H9 (cell line): ENCODE data around the gene LRRC41. TPM values are rescaled to one million over a fixed set of nuclear protein-coding genes. Genes with fewer than 3 reads are reported as not detected.

Source experiments
- DNase-seq: peaks from one replicate; pipeline ENCODE4 v3.0.0-alpha.2; 2017
- H2AFZ ChIP-seq: one replicate; pipeline ENCODE4 v1.6.1; 2013; ENCODE audit warnings: mild to moderate bottlenecking, low read length, control low read depth, moderate library complexity
- H2AK5ac ChIP-seq: 2 replicates; pipeline ENCODE4 v1.6.1; 2013; ENCODE audit warnings: low read length, control low read depth, mixed read lengths; ENCODE audit not compliant: insufficient read length
- H2BK120ac ChIP-seq: one replicate; pipeline ENCODE4 v1.6.1; 2013; ENCODE audit warnings: low read depth, mild to moderate bottlenecking, low read length, control low read depth, inconsistent platforms; ENCODE audit not compliant: poor library complexity, severe bottlenecking
- H2BK12ac ChIP-seq: 2 replicates; pipeline ENCODE4 v1.6.1; 2013; ENCODE audit warnings: low read length, control low read depth, mixed read lengths, low read depth; ENCODE audit not compliant: insufficient read length
- H2BK15ac ChIP-seq: 2 replicates; pipeline ENCODE4 v1.6.1; 2013; ENCODE audit warnings: low read depth, low read length, control low read depth
- H2BK20ac ChIP-seq: one replicate; pipeline ENCODE4 v1.6.1; 2013; ENCODE audit warnings: low read depth, mild to moderate bottlenecking, low read length, control low read depth, inconsistent platforms; ENCODE audit not compliant: poor library complexity, severe bottlenecking
- H2BK5ac ChIP-seq: 2 replicates; pipeline ENCODE4 v1.6.1; 2013; ENCODE audit warnings: low read length, control low read depth, mixed read lengths; ENCODE audit not compliant: insufficient read length
- H3K14ac ChIP-seq: 2 replicates; pipeline ENCODE4 v1.6.1; 2013; ENCODE audit warnings: low read length, control low read depth; ENCODE audit not compliant: insufficient read depth
- H3K18ac ChIP-seq: 2 replicates; pipeline ENCODE4 v1.6.1; 2013; ENCODE audit warnings: low read depth, mild to moderate bottlenecking, mixed read lengths, low read length, control low read depth; ENCODE audit not compliant: insufficient read length
- H3K23ac ChIP-seq: 2 replicates; pipeline ENCODE4 v1.6.1; 2013; ENCODE audit warnings: low read length, control low read depth, mixed read lengths, low read depth; ENCODE audit not compliant: insufficient read length
- H3K23me2 ChIP-seq: 2 replicates; pipeline ENCODE4 v1.6.1; 2013; ENCODE audit warnings: low read depth, mild to moderate bottlenecking, mixed read lengths, low read length, control low read depth; ENCODE audit not compliant: insufficient read length, poor library complexity, severe bottlenecking
- H3K27ac ChIP-seq: 2 replicates; pipeline ENCODE4 v1.5.1; 2013; ENCODE audit warnings: low read length, control low read depth, mixed read lengths, low read depth; ENCODE audit not compliant: insufficient read length
- H3K27me3 ChIP-seq: 2 replicates; pipeline ENCODE4 v1.6.1; 2013; ENCODE audit warnings: low read length, control low read depth, inconsistent platforms; ENCODE audit not compliant: insufficient read depth
- H3K4ac ChIP-seq: 2 replicates; pipeline ENCODE4 v1.6.1; 2013; ENCODE audit warnings: low read depth, mild to moderate bottlenecking, control low read depth, inconsistent platforms, low read length, moderate library complexity
- H3K4me1 ChIP-seq: 2 replicates; pipeline ENCODE4 v1.6.1; 2013; ENCODE audit warnings: low read length, control low read depth, inconsistent platforms; ENCODE audit not compliant: insufficient read depth
- H3K4me2 ChIP-seq: 2 replicates; pipeline ENCODE4 v1.6.1; 2013; ENCODE audit warnings: low read length, control low read depth, mixed read lengths; ENCODE audit not compliant: insufficient read length, insufficient read depth
- H3K56ac ChIP-seq: 2 replicates; pipeline ENCODE4 v1.6.1; 2013; ENCODE audit warnings: low read depth, mild to moderate bottlenecking, mixed read lengths, low read length, control low read depth; ENCODE audit not compliant: insufficient read length
- H3K79me1 ChIP-seq: 2 replicates; pipeline ENCODE4 v1.6.1; 2013; ENCODE audit warnings: low read depth, mild to moderate bottlenecking, moderate library complexity, low read length, control low read depth, inconsistent platforms; ENCODE audit not compliant: insufficient read depth, poor library complexity, severe bottlenecking
- H3K79me2 ChIP-seq: 2 replicates; pipeline ENCODE4 v1.6.1; 2013; ENCODE audit warnings: low read length, control low read depth, inconsistent platforms; ENCODE audit not compliant: insufficient read depth
- H3K9ac ChIP-seq: 2 replicates; pipeline ENCODE4 v1.6.1; 2013; ENCODE audit warnings: low read length, control low read depth, mixed read lengths; ENCODE audit not compliant: insufficient read length; ENCODE audit errors: extremely low read depth
- H3K9me3 ChIP-seq: one replicate; pipeline ENCODE4 v1.6.1; 2013; ENCODE audit warnings: low read depth, low read length, inconsistent platforms; ENCODE audit not compliant: control insufficient read depth
- H3T11ph ChIP-seq: one replicate; pipeline ENCODE4 v1.6.1; 2013; ENCODE audit warnings: mild to moderate bottlenecking, low read length, control low read depth, inconsistent platforms
- H4K20me1 ChIP-seq: one replicate; pipeline ENCODE4 v1.6.1; 2013; ENCODE audit not compliant: control insufficient read depth, insufficient read length, insufficient read depth
- H4K5ac ChIP-seq: 2 replicates; pipeline ENCODE4 v1.6.1; 2013; ENCODE audit warnings: low read depth, mild to moderate bottlenecking, mixed read lengths, low read length, control low read depth; ENCODE audit not compliant: insufficient read length
- H4K8ac ChIP-seq: replicated peaks from 2 replicates; pipeline ENCODE4 v1.6.1; 2013; ENCODE audit warnings: low read length, control low read depth, mixed read lengths, low read depth; ENCODE audit not compliant: insufficient read length
- H4K91ac ChIP-seq: 2 replicates; pipeline ENCODE4 v1.6.1; 2013; ENCODE audit warnings: low read depth, mild to moderate bottlenecking, moderate library complexity, mixed read lengths, low read length, control low read depth; ENCODE audit not compliant: insufficient read length
- H3K27ac Mint-ChIP-seq, 3 experiments: 2 replicates in 2 of 3; 3 replicates in 1 of 3; pipeline ENCODE4 v1.8.0; 2020 to 2021; ENCODE audit warnings: mixed read lengths in 3 of 3, mild to moderate bottlenecking in 1 of 3, moderate library complexity in 1 of 3
- H3K27me3 Mint-ChIP-seq: 2 replicates; pipeline ENCODE4 v1.8.0; 2021; ENCODE audit warnings: low read depth, mild to moderate bottlenecking, moderate library complexity, mixed read lengths
- H3K36me3 Mint-ChIP-seq, 3 experiments: 2 replicates in 2 of 3; 3 replicates in 1 of 3; pipeline ENCODE4 v1.8.0; 2020 to 2021; ENCODE audit warnings: low read depth in 3 of 3, mixed read lengths in 3 of 3; ENCODE audit not compliant: insufficient read depth in 1 of 3
- H3K4me1 Mint-ChIP-seq, 2 experiments: 2 replicates each; pipeline ENCODE4 v1.8.0; 2020; ENCODE audit warnings: mixed read lengths in 2 of 2
- H3K4me3 Mint-ChIP-seq, 2 experiments: 2 replicates in 1 of 2; 3 replicates in 1 of 2; pipeline ENCODE4 v1.8.0; 2020 to 2021; ENCODE audit warnings: mild to moderate bottlenecking in 2 of 2, mixed read lengths in 2 of 2, moderate library complexity in 1 of 2
- H3K9me3 Mint-ChIP-seq, 2 experiments: 2 replicates in 1 of 2; 3 replicates in 1 of 2; pipeline ENCODE4 v1.8.0; 2020; ENCODE audit warnings: mild to moderate bottlenecking in 2 of 2, mixed read lengths in 2 of 2, moderate library complexity in 1 of 2
- CTCF ChIP-seq: fragments of 200-600 bp; sonication (generic); conservative IDR thresholded peaks from 3 replicates; pipeline ENCODE4 v1.8.0; 2021; ENCODE audit warnings: antibody characterized with exemption, mild to moderate bottlenecking
- WGBS: extraction: QIAGEN DNeasy Blood & Tissue Kit; methylation state at CpG from one replicate; pipeline ENCODE4 v1.1.7; 2013; ENCODE audit warnings: missing lambda C conversion rate, low lambda C conversion rate, mixed read lengths; ENCODE audit not compliant: insufficient read length; ENCODE audit errors: extremely low coverage; 5-methylcytosine and 5-hydroxymethylcytosine counted together
- total RNA-seq: library from RNA; stranded (reverse); gene quantifications from 2 replicates; pipeline ENCODE4 v1.2.1, GENCODE V29; 2021

Gene LRRC41
- total RNA-seq, 1 experiment from 2014 or later: 62.6 TPM

DNA sequence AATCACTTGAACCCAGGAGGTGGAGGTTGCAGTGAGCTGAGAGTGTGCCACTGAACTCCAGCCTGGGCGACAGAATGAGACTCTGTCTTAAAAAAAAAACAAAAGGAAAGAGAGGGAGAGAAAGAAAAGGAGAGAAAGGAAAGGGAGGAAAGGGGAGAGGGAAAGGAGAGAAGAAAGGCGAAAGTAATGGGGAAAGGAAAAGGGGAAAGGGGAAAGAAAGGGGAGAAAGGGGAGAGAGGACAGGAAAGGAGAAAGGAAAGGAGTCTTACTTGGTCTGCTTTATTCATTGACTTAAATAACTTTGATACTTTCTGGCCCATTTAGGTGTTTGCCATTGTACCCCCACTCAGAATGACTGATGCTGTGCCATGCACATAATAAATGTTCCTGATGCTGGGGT, 48.9 kb upstream of the LRRC41 start:
- no peak overlapping the region for H3K14ac ChIP-seq
- no peak overlapping the region for H3K27ac ChIP-seq
- 92% methylated on average over 1 of the region's 2 CpGs for WGBS
- H3K4me2 ChIP-seq: no peak overlapping the region
- H3K23ac ChIP-seq: no peak overlapping the region
- no peak overlapping the region for H3T11ph ChIP-seq
- H2BK120ac ChIP-seq: no peak overlapping the region
- H2BK5ac ChIP-seq: no peak overlapping the region
- Mint-ChIP-seq H3K4me3 (no peak overlapping the region; a peak in 1 of 5 replicates), H3K36me3 (peaks cover 25 to 74% (median 68%) of the 10 kb centered on the region in 3 experiments; a peak in 6 of 7 replicates), H3K27ac (no peak overlapping the region), H3K4me1 (no peaks in the 10 kb centered on the region), H3K9me3 (no peaks in the 10 kb centered on the region), H3K27me3 (no peaks in the 10 kb centered on the region)
- no peak overlapping the region for H2BK12ac ChIP-seq
- H3K79me1 ChIP-seq: no peaks in the 10 kb centered on the region
- no peaks in the 10 kb centered on the region for H3K23me2 ChIP-seq
- no peak overlapping the region for H3K9ac ChIP-seq
- no peak overlapping the region for H2BK20ac ChIP-seq
- H4K20me1 ChIP-seq: no peaks in the 10 kb centered on the region
- no peak overlapping the region for H2AK5ac ChIP-seq
- H2BK15ac ChIP-seq: no peak overlapping the region
- no peaks in the 10 kb centered on the region for H3K4me1 ChIP-seq
- no peak overlapping the region for H3K4ac ChIP-seq
- no peak overlapping the region for H2AFZ ChIP-seq
- no peaks in the 10 kb centered on the region for H3K79me2 ChIP-seq
- no peaks in the 10 kb centered on the region for H3K27me3 ChIP-seq
- no peaks in the 10 kb centered on the region for H3K9me3 ChIP-seq
- no peak for TF ChIP-seq CTCF
- H4K5ac ChIP-seq: no peak overlapping the region
- H4K91ac ChIP-seq: no peak overlapping the region
- no peak overlapping the region for H3K18ac ChIP-seq
- DNase-seq: no peak
- no peak overlapping the region for H4K8ac ChIP-seq
- no peak overlapping the region for H3K56ac ChIP-seq
